ENCODE measurements around the gene OTUD5.

Gene OTUD5

GRCh38 chrX:48913605-48914366, 43.6 kb downstream of the OTUD5 start:
- no peak for DNase-seq

GRCh38 chrX:48911412-48912182, 45.8 kb downstream of the OTUD5 start, which contains the start of gene SLC35A2:
SLC35A2 (minus strand) TSS chrX:48911646; CDS start chrX:48911636, 10 bp downstream.
- DNase-seq = peak; percentile 1 to 85 (median 67)

- DNase-seq = no peak
Observed at GRCh38 chrX:48910926-48911411, 46.4 kb downstream of the OTUD5 start.

- DNase-seq = no peak
Observed at GRCh38 chrX:48909703-48910294, 47.6 kb downstream of the OTUD5 start.

- no peak for DNase-seq
Observed at GRCh38 chrX:48908600-48908999, 48.8 kb downstream of the OTUD5 start.

GRCh38 chrX:48905090-48905790, 52.2 kb downstream of the OTUD5 start:
- no peak for DNase-seq

GRCh38 chrX:48904626-48905025, 52.8 kb downstream of the OTUD5 start:
- DNase-seq = no peak

- no peak for DNase-seq
Observed at GRCh38 chrX:48904180-48904579, 53.2 kb downstream of the OTUD5 start.

- DNase-seq = no peak
Observed at GRCh38 chrX:48903290-48903689, 54.1 kb downstream of the OTUD5 start.

GRCh38 chrX:48902776-48903175, 54.6 kb downstream of the OTUD5 start:
- no peak for DNase-seq

GRCh38 chrX:48902135-48902534, 55.3 kb downstream of the OTUD5 start:
- DNase-seq = no peak

- no peak for DNase-seq
Observed at GRCh38 chrX:48901069-48901468, 56.3 kb downstream of the OTUD5 start.

- no peak for DNase-seq
Observed at GRCh38 chrX:48899078-48899410, 58.4 kb downstream of the OTUD5 start.

- peak; percentile 25 to 97 (median 82) for DNase-seq
Observed at GRCh38 chrX:48897625-48898306, 59.6 kb downstream of the OTUD5 start, which contains the start of the genes PQBP1 and TIMM17B. PQBP1 (plus strand) TSS chrX:48897930; CDS start chrX:48898510, 580 bp downstream. TIMM17B (minus strand) TSS chrX:48897768; CDS start chrX:48897749, 19 bp downstream.

- DNase-seq = peak in 46 of 51 donors; percentile 3 to 72 (median 46)
Observed at GRCh38 chrX:48897157-48897624, 60.2 kb downstream of the OTUD5 start.

GRCh38 chrX:48896611-48897011, 60.8 kb downstream of the OTUD5 start:
- peak in 5 of 51 donors; percentile 4 to 63 (median 12) for DNase-seq

- no peak for DNase-seq
Observed at GRCh38 chrX:48894891-48895290, 62.5 kb downstream of the OTUD5 start.

GRCh38 chrX:48893556-48894348, 63.7 kb downstream of the OTUD5 start:
- no peak for DNase-seq

GRCh38 chrX:48892896-48893295, 64.5 kb downstream of the OTUD5 start:
- no peak for DNase-seq
